Vagina (tissue), 2 donors: Measurements from ENCODE around the gene NOL4L.

ENCODE experiments used
- POLR2A ChIP-seq, 2 donors: fragments of 450-650 bp; IDR thresholded peaks; one replicate each; pipeline ENCODE4 v1.6.1; 2017; ENCODE audit warnings: antibody characterized with exemption in 2 of 2, mild to moderate bottlenecking in 2 of 2, moderate library complexity in 2 of 2
- POLR2AphosphoS5 ChIP-seq, 2 donors: sonication (generic); formaldehyde crosslinking; IDR thresholded peaks; one replicate each; pipeline ENCODE4 v1.9.0; 2017; ENCODE audit warnings: antibody characterized with exemption in 2 of 2, mild to moderate bottlenecking in 2 of 2, low read depth in 1 of 2; ENCODE audit not compliant: insufficient read depth in 1 of 2
- TF ChIP-seq, protein P1 (sequence below), 3 experiments: fragments of 450-650 bp in 2 of 3; fragments of 200-600 bp in 1 of 3; sonication (generic) in 1 of 3; IDR thresholded peaks; one replicate each; pipeline ENCODE4 v1.5.1; 2017 to 2019; ENCODE audit warnings: antibody characterized with exemption in 3 of 3, mild to moderate bottlenecking in 2 of 3, moderate library complexity in 2 of 3

DNA sequence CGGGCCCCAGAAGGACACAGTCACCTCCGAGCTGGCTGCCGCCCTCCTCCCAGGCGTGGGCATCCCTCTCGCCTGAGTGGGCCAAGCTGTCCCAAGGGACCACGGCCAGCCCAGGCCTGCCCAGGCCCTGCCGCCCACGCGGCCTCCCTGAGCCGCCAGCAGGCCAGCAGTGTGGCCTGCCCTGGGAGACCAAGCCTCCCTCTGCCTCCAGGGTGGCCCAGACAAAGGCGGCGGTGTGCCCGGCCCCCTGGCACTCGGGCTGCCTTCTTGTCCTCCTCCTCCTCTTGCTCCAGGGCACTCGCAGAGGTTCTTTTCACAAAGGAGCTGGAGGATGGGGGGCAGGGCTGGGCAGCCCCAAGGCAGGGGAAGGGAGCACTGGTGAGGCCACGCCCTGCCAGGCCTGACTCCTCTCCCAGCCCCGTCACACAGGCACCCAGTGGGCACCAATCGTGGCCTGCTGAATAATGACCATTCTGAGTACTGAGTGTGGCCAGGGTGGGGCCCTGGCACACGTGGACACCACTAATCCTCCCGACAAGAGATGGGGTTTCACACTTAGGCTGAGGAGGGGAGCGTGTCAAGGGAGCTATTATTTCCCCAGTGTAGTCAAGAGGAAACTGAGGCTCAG is 25.3 kb downstream of the NOL4L start:
- TF ChIP-seq, protein P1, sequence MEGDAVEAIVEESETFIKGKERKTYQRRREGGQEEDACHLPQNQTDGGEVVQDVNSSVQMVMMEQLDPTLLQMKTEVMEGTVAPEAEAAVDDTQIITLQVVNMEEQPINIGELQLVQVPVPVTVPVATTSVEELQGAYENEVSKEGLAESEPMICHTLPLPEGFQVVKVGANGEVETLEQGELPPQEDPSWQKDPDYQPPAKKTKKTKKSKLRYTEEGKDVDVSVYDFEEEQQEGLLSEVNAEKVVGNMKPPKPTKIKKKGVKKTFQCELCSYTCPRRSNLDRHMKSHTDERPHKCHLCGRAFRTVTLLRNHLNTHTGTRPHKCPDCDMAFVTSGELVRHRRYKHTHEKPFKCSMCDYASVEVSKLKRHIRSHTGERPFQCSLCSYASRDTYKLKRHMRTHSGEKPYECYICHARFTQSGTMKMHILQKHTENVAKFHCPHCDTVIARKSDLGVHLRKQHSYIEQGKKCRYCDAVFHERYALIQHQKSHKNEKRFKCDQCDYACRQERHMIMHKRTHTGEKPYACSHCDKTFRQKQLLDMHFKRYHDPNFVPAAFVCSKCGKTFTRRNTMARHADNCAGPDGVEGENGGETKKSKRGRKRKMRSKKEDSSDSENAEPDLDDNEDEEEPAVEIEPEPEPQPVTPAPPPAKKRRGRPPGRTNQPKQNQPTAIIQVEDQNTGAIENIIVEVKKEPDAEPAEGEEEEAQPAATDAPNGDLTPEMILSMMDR (IDR thresholded peaks at IDR 0.05) = no peak
- TF ChIP-seq POLR2A (IDR thresholded peaks at IDR 0.05) = no peak
- no peak for TF ChIP-seq POLR2AphosphoS5 (IDR thresholded peaks at IDR 0.05; ENCODE audit: insufficient read depth in 1 of 2, low read depth in 1 of 2)
